ENCODE data around the gene SERPINB7.

SERPINB7 gene

GRCh38 chr18:63741769-63742168 is 33.4 kb upstream of the SERPINB7 start:
- DNase-seq, result no peak
- no peak overlapping the region for H3K27ac ChIP-seq
- TF ChIP-seq, protein P1, sequence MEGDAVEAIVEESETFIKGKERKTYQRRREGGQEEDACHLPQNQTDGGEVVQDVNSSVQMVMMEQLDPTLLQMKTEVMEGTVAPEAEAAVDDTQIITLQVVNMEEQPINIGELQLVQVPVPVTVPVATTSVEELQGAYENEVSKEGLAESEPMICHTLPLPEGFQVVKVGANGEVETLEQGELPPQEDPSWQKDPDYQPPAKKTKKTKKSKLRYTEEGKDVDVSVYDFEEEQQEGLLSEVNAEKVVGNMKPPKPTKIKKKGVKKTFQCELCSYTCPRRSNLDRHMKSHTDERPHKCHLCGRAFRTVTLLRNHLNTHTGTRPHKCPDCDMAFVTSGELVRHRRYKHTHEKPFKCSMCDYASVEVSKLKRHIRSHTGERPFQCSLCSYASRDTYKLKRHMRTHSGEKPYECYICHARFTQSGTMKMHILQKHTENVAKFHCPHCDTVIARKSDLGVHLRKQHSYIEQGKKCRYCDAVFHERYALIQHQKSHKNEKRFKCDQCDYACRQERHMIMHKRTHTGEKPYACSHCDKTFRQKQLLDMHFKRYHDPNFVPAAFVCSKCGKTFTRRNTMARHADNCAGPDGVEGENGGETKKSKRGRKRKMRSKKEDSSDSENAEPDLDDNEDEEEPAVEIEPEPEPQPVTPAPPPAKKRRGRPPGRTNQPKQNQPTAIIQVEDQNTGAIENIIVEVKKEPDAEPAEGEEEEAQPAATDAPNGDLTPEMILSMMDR (IDR thresholded peaks at IDR 0.05; ENCODE audit: low read depth, low read length), result peak; percentile 29; the same call in 1 of the 2 replicates

DNA sequence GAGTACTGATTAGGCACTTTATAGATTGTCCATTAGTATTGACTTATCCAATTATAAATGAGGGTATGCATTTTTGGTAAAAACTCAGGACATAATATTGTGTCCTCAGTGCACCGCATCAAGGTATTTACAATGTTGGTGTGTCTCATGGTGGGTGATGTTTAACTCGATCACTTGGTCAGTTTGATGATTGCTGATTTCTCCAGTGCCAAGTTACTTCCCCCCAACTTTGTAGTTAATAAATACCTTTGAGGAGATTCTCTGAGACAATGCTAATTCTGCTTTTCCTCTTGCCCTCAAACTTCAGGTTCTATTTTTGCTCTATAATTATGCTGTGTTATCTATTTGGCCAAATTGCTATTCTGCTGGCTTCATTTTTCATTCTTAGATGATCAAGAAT is 28.2 kb upstream of the SERPINB7 start:
- TF ChIP-seq, protein P1 (IDR thresholded peaks at IDR 0.05; ENCODE audit: low read depth, low read length), result no peak
- Histone ChIP-seq H3K9me3 (ENCODE audit: severe bottlenecking) (peaks cover 2% of the 10 kb centered on the region), H3K27ac (no peak overlapping the region), H3K4me3 (ENCODE audit: low read depth, low read length) (no peak overlapping the region), H3K27me3 (ENCODE audit: insufficient read depth, low read depth, severe bottlenecking) (no peaks in the 10 kb centered on the region), H3K36me3 (no peaks in the 10 kb centered on the region)
- DNase-seq, result no peak

More at GRCh38 chr18:63741769-63742168, 33.4 kb upstream of the SERPINB7 start:
- no peaks in the 10 kb centered on the region for H3K9me3 ChIP-seq (ENCODE audit: severe bottlenecking)
- H3K4me3 ChIP-seq (ENCODE audit: low read depth, low read length), result no peak overlapping the region
- no peaks in the 10 kb centered on the region for H3K36me3 ChIP-seq
- no peaks in the 10 kb centered on the region for H3K27me3 ChIP-seq (ENCODE audit: insufficient read depth, low read depth, severe bottlenecking)

DNA sequence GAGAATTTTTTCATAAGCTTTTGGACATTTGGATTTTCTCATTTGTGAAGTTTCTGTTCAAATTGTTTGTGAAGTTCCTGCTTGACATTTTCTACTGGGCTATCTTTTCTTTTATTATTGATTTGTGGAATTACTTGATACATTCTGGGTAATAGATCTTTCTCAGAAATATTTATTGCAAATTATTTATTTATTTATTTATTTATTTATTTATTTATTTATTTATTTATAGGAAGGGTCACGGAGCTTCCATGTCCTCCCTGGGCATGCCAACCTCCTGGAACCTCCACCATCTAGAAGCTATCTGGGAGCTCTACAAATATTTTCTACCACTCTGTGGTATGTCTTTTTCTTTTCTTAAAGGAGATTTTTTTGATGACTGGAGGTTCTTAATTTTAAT is 25.7 kb upstream of the SERPINB7 start:
- no peak overlapping the region for H3K27ac ChIP-seq
- no peaks in the 10 kb centered on the region for H3K36me3 ChIP-seq
- no peak overlapping the region for H3K4me3 ChIP-seq (ENCODE audit: low read depth, low read length)
- DNase-seq, result no peak
- peaks cover 2% of the 10 kb centered on the region for H3K9me3 ChIP-seq (ENCODE audit: severe bottlenecking)
- H3K27me3 ChIP-seq (ENCODE audit: insufficient read depth, low read depth, severe bottlenecking), result no peaks in the 10 kb centered on the region
- TF ChIP-seq, protein P1 (IDR thresholded peaks at IDR 0.05; ENCODE audit: low read depth, low read length), result no peak

DNA sequence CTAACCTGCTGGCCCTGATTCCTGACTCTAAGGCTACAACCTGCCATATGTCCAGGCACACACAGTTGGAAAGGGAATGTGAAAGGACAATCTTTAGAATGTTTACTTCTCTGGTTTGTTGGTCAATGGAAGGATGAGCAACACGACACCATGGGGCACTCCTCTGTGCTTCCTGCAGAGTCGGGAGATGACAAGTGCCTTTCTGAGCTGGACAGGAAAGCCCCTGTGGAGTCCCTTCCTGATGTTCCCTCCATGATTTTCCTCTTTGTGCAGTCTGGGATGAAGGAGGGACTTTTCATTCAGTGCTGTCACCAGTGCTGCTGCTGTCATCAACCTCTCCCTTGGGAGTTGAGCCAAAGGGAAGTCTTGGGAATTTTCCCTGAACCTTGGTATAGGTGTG is 22.6 kb upstream of the SERPINB7 start:
- Histone ChIP-seq H3K36me3 (no peaks in the 10 kb centered on the region), H3K4me3 (ENCODE audit: low read depth, low read length) (no peak overlapping the region), H3K27me3 (ENCODE audit: insufficient read depth, low read depth, severe bottlenecking) (no peaks in the 10 kb centered on the region), H3K27ac (no peak overlapping the region), H3K9me3 (ENCODE audit: severe bottlenecking) (peaks cover 2% of the 10 kb centered on the region)
- TF ChIP-seq, protein P1 (IDR thresholded peaks at IDR 0.05; ENCODE audit: low read depth, low read length), result no peak
- DNase-seq, result no peak

GRCh38 chr18:63753676-63754075 is 21.5 kb upstream of the SERPINB7 start:
- TF ChIP-seq, protein P1 (IDR thresholded peaks at IDR 0.05; ENCODE audit: low read depth, low read length), result no peak
- H3K9me3 ChIP-seq (ENCODE audit: severe bottlenecking), result no peaks in the 10 kb centered on the region
- H3K4me3 ChIP-seq (ENCODE audit: low read depth, low read length), result no peak overlapping the region

GRCh38 chr18:63757541-63757940 is 17.7 kb upstream of the SERPINB7 start:
- H3K36me3 ChIP-seq, result no peaks in the 10 kb centered on the region
- no peak for DNase-seq
- H3K9me3 ChIP-seq (ENCODE audit: severe bottlenecking), result no peaks in the 10 kb centered on the region
- TF ChIP-seq, protein P1 (IDR thresholded peaks at IDR 0.05; ENCODE audit: low read depth, low read length), result no peak
- H3K4me3 ChIP-seq (ENCODE audit: low read depth, low read length), result no peak overlapping the region
- H3K27me3 ChIP-seq (ENCODE audit: insufficient read depth, low read depth, severe bottlenecking), result no peaks in the 10 kb centered on the region
- no peak overlapping the region for H3K27ac ChIP-seq

More at GRCh38 chr18:63753676-63754075, 21.5 kb upstream of the SERPINB7 start:
- no peak for DNase-seq
- Histone ChIP-seq H3K27ac (no peak overlapping the region), H3K36me3 (no peaks in the 10 kb centered on the region), H3K27me3 (ENCODE audit: insufficient read depth, low read depth, severe bottlenecking) (no peaks in the 10 kb centered on the region)
